Measurements from ENCODE around the gene SIAH1. TPM values are rescaled to one million over a fixed set of nuclear protein-coding genes. Genes with fewer than 3 reads are reported as not detected.

SIAH1 gene
- total RNA-seq, 1 donor from 2014 or later: 11.5 TPM

GRCh38 chr16:48432136-48432535 lies 46.9 kb upstream of the SIAH1 start:
- H3K36me3 ChIP-seq: no peaks in the 10 kb centered on the region
- DNase-seq: no peak
- H3K9me3 ChIP-seq (replicated peaks): no peaks in the 10 kb centered on the region
- H3K4me3 ChIP-seq: no peak overlapping the region
- intact Hi-C loops (cut with micrococcal nuclease): no loop called here
- no peak overlapping the region for H3K27ac ChIP-seq (replicated peaks)
- H3K27me3 ChIP-seq (ENCODE audit: low read depth): no peaks in the 10 kb centered on the region
- no peaks in the 10 kb centered on the region for H3K4me1 ChIP-seq
- TF ChIP-seq CTCF (IDR thresholded peaks at IDR 0.05; ENCODE audit: borderline replicate concordance): no peak

- intact Hi-C loops (cut with micrococcal nuclease): no loop called here
- H3K27me3 ChIP-seq (ENCODE audit: low read depth): no peaks in the 10 kb centered on the region
- H3K4me1 ChIP-seq: no peaks in the 10 kb centered on the region
- no peak for DNase-seq
- no peak overlapping the region for H3K27ac ChIP-seq (replicated peaks)
- no peaks in the 10 kb centered on the region for H3K36me3 ChIP-seq
- no peak overlapping the region for H3K4me3 ChIP-seq
- no peaks in the 10 kb centered on the region for H3K9me3 ChIP-seq (replicated peaks)
- no peak for TF ChIP-seq CTCF (IDR thresholded peaks at IDR 0.05; ENCODE audit: borderline replicate concordance)
Measured at GRCh38 chr16:48430890-48431289, 45.7 kb upstream of the SIAH1 start.

GRCh38 chr16:48426244-48427141 lies 41.3 kb upstream of the SIAH1 start:
- DNase-seq: no peak
- H3K9me3 ChIP-seq (replicated peaks): no peaks in the 10 kb centered on the region
- intact Hi-C loops (cut with micrococcal nuclease): no loop called here
- no peaks in the 10 kb centered on the region for H3K27me3 ChIP-seq (ENCODE audit: low read depth)
- no peaks in the 10 kb centered on the region for H3K4me1 ChIP-seq
- no peak for TF ChIP-seq CTCF (IDR thresholded peaks at IDR 0.05; ENCODE audit: borderline replicate concordance)
- no peaks in the 10 kb centered on the region for H3K36me3 ChIP-seq
- no peak overlapping the region for H3K4me3 ChIP-seq
- H3K27ac ChIP-seq (replicated peaks): no peak overlapping the region

- no peak for DNase-seq
- Histone ChIP-seq H3K4me1 (no peaks in the 10 kb centered on the region), H3K9me3 (replicated peaks) (no peaks in the 10 kb centered on the region), H3K4me3 (no peak overlapping the region), H3K36me3 (no peaks in the 10 kb centered on the region), H3K27me3 (ENCODE audit: low read depth) (no peaks in the 10 kb centered on the region), H3K27ac (replicated peaks) (no peak overlapping the region)
- intact Hi-C loops (cut with micrococcal nuclease): no loop called here
- TF ChIP-seq CTCF (IDR thresholded peaks at IDR 0.05; ENCODE audit: borderline replicate concordance): no peak
Measured at GRCh38 chr16:48422537-48422936, 37.3 kb upstream of the SIAH1 start.

GRCh38 chr16:48421741-48422140 lies 36.5 kb upstream of the SIAH1 start:
- Histone ChIP-seq H3K4me3 (no peak overlapping the region), H3K36me3 (no peaks in the 10 kb centered on the region), H3K27me3 (ENCODE audit: low read depth) (no peaks in the 10 kb centered on the region), H3K27ac (replicated peaks) (no peak overlapping the region), H3K9me3 (replicated peaks) (no peaks in the 10 kb centered on the region), H3K4me1 (no peaks in the 10 kb centered on the region)
- intact Hi-C loops (cut with micrococcal nuclease): no loop called here
- DNase-seq: no peak
- TF ChIP-seq CTCF (IDR thresholded peaks at IDR 0.05; ENCODE audit: borderline replicate concordance): no peak

Data from left ventricle myocardium inferior (tissue), 1 donor.